Measurements from ENCODE around the gene METRNL. TPM values are rescaled to one million over a fixed set of nuclear protein-coding genes. Genes with fewer than 3 reads are reported as not detected.
"Not testable (repeated sequence)": the region's sequence is repeated elsewhere in the genome, so short reads cannot be mapped to it uniquely, and the experiment has no call there.

Gene METRNL
- total and polyA plus RNA-seq, 5 donors from 2014 or later = 0.47 to 22.7 (median 0.84) TPM

DNA sequence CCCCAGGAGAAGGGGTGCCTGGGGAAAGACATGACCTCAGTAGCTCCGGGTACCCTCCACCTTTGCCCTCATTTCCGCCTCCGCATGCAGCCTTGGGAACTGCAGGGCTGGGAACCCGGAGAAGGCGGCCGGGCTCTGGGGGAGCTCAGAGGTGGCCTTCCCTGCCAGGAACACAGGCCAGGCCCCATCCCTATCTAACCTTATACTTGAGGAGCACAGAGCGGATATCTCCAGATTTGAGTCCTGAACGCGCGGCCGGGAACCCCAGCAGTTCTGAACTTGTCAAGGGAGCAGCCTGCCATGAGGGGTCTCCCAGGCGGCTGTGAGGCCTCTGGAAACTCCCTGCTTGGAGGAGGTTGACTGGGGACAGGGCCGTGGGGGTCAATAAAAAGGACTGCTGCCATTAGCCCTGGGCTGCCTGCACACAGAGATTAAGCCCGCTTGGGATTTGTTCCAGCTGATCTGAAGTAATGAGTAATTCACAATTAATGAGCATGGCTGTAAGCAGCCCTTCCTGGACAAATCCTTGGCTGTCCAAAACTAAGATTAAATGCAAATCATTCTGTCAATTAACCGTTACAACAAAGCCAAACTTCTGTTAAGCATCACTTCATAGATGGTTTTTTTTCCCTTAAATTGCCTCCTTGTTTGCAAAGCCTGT is 26.3 kb upstream of the METRNL start:
- ATAC-seq (ENCODE audit: low read depth in 2 of 2) = no peak
- H3K4me1 ChIP-seq (ENCODE audit: control insufficient read depth, insufficient read depth, low read length, poor library complexity, severe bottlenecking) = peaks cover 28% of the 10 kb centered on the region
- Mint-ChIP-seq H3K36me3 (no peaks in the 10 kb centered on the region), H3K9me3 (no peaks in the 10 kb centered on the region), H3K27me3 (peaks cover under 1% of the 10 kb centered on the region), H3K27ac (peak overlapping the region; percentile 60 to 91 (median 88)), H3K4me1 (peaks cover 9 to 48% (median 19%) of the 10 kb centered on the region in 4 donors), H3K4me3 (peak overlapping the region in 3 of 4 donors; percentile 27 to 57 (median 45))
- no peak overlapping the region for H3K4me3 ChIP-seq (ENCODE audit: low read depth, low read length)
- DNase-seq = no peak
- peak overlapping the region; percentile 43 for H3K27ac ChIP-seq (ENCODE audit: insufficient read depth, low read length, poor library complexity, severe bottlenecking)
- no peaks in the 10 kb centered on the region for H3K27me3 ChIP-seq (ENCODE audit: control insufficient read depth, insufficient read depth, low read length)
- no peaks in the 10 kb centered on the region for H3K9me3 ChIP-seq (ENCODE audit: control insufficient read depth in 2 of 2, low read length in 2 of 2)
- no peaks in the 10 kb centered on the region for H3K36me3 ChIP-seq (ENCODE audit: control insufficient read depth, insufficient read depth, low read length)

DNA sequence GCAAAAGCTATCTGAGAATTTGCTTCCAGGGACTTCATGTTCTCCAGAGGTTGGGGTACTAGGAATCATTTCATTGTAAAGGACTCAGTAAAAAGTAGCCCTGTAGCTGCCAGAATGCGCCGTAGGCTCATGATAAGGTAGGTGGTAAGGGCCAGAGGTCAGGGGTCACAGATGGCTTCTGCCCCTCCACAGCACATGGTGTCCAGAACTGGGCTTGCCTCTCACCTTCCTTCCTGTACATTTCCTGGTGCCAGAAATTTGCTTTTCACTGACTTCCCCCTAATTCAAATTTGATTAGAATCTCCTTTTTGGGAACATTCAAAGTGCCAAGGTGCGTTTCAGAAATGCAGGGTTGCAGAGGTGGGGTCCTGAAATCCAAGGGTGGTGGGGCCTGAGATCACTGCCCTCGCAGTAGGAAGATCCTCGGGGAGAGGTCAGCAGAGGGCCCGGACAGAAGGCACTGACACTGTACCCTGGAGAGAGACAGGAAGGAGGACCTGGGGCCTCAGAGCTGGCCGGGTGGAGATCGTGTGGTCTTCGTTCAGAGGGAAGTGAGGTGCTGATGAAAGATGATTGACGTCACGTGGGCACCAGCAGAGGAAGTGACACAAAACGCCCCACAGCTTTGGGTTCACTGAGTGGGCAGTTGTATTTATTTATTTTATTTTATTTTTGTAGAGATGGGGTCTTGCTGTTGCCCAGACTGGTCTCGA is 25.5 kb upstream of the METRNL start:
- ATAC-seq (ENCODE audit: low read depth in 2 of 2) = no peak
- H3K27ac Mint-ChIP-seq = peak overlapping the region; percentile 88 to 95 (median 91)
- Histone ChIP-seq H3K27ac (ENCODE audit: insufficient read depth, low read length, poor library complexity, severe bottlenecking) (peak overlapping the region; percentile 43), H3K36me3 (ENCODE audit: control insufficient read depth, insufficient read depth, low read length) (no peaks in the 10 kb centered on the region), H3K4me1 (ENCODE audit: control insufficient read depth, insufficient read depth, low read length, poor library complexity, severe bottlenecking) (peaks cover 22% of the 10 kb centered on the region), H3K4me3 (ENCODE audit: low read depth, low read length) (no peak overlapping the region), H3K27me3 (ENCODE audit: control insufficient read depth, insufficient read depth, low read length) (no peaks in the 10 kb centered on the region), H3K9me3 (ENCODE audit: control insufficient read depth in 2 of 2, low read length in 2 of 2) (no peaks in the 10 kb centered on the region)
- H3K27me3 Mint-ChIP-seq = peaks cover 4% of the 10 kb centered on the region
- DNase-seq = peak in 1 of 3 donors; percentile 74
- no peaks in the 10 kb centered on the region for H3K36me3 Mint-ChIP-seq
- H3K4me3 Mint-ChIP-seq = peak overlapping the region; percentile 22 to 57 (median 36)
- H3K4me1 Mint-ChIP-seq = peaks cover 5 to 41% (median 15%) of the 10 kb centered on the region in 4 donors
- no peaks in the 10 kb centered on the region for H3K9me3 Mint-ChIP-seq

GRCh38 chr17:83054518-83055125 is 24.8 kb upstream of the METRNL start:
- H3K27ac ChIP-seq (ENCODE audit: insufficient read depth, low read length, poor library complexity, severe bottlenecking) = peak overlapping the region; percentile 43
- H3K36me3 Mint-ChIP-seq = no peaks in the 10 kb centered on the region
- H3K4me3 Mint-ChIP-seq = peak overlapping the region in 1 of 4 donors; percentile 45
- H3K27me3 Mint-ChIP-seq = peaks cover 4% of the 10 kb centered on the region
- no peak for ATAC-seq (ENCODE audit: low read depth in 2 of 2)
- no peaks in the 10 kb centered on the region for H3K9me3 ChIP-seq (ENCODE audit: control insufficient read depth in 2 of 2, low read length in 2 of 2)
- H3K4me1 ChIP-seq (ENCODE audit: control insufficient read depth, insufficient read depth, low read length, poor library complexity, severe bottlenecking) = peaks cover 20% of the 10 kb centered on the region
- H3K9me3 Mint-ChIP-seq = no peaks in the 10 kb centered on the region
- peak overlapping the region in 2 of 3 donors; percentile 82 to 91 for H3K27ac Mint-ChIP-seq
- H3K27me3 ChIP-seq (ENCODE audit: control insufficient read depth, insufficient read depth, low read length) = no peaks in the 10 kb centered on the region
- H3K4me1 Mint-ChIP-seq = peaks cover 5 to 33% (median 13%) of the 10 kb centered on the region in 4 donors
- H3K4me3 ChIP-seq (ENCODE audit: low read depth, low read length) = no peak overlapping the region
- DNase-seq = no peak
- H3K36me3 ChIP-seq (ENCODE audit: control insufficient read depth, insufficient read depth, low read length) = no peaks in the 10 kb centered on the region

DNA sequence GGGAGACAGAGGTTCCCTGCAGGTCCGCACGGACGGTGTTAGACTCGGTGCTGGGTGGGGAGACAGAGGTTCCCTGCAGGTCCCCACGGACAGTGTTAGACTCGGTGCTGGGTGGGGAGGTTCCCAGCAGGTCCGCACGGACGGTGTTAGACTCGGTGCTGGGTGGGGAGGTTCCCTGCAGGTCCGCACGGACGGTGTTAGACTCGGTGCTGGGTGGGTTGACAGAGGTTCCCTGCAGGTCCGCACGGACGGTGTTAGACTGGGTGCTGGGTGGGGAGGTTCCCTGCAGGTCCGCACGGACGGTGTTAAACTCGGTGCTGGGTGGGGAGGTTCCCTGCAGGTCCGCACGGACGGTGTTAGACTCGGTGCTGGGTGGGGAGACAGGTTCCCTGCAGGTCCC is 24.2 kb upstream of the METRNL start:
- H3K27ac Mint-ChIP-seq; H3K4me3 ChIP-seq (ENCODE audit: low read depth, low read length); ATAC-seq (ENCODE audit: low read depth in 2 of 2); H3K36me3 ChIP-seq (ENCODE audit: control insufficient read depth, insufficient read depth, low read length); H3K9me3 ChIP-seq (ENCODE audit: control insufficient read depth in 2 of 2, low read length in 2 of 2); H3K27me3 ChIP-seq (ENCODE audit: control insufficient read depth, insufficient read depth, low read length); H3K27ac ChIP-seq (ENCODE audit: insufficient read depth, low read length, poor library complexity, severe bottlenecking); DNase-seq; H3K27me3 Mint-ChIP-seq; H3K36me3 Mint-ChIP-seq; H3K9me3 Mint-ChIP-seq; H3K4me3 Mint-ChIP-seq: not testable (repeated sequence)
- H3K4me1 ChIP-seq (ENCODE audit: control insufficient read depth, insufficient read depth, low read length, poor library complexity, severe bottlenecking) = peaks cover 20% of the 10 kb centered on the region
- H3K4me1 Mint-ChIP-seq = peaks cover 5 to 30% (median 12%) of the 10 kb centered on the region in 4 donors

- Mint-ChIP-seq H3K4me3 (no peak overlapping the region), H3K36me3 (no peaks in the 10 kb centered on the region), H3K4me1 (peaks cover 5 to 24% (median 8%) of the 10 kb centered on the region in 4 donors), H3K27me3 (peaks cover 4% of the 10 kb centered on the region), H3K27ac (no peak overlapping the region), H3K9me3 (no peaks in the 10 kb centered on the region)
- H3K36me3 ChIP-seq (ENCODE audit: control insufficient read depth, insufficient read depth, low read length) = no peaks in the 10 kb centered on the region
- H3K9me3 ChIP-seq (ENCODE audit: control insufficient read depth in 2 of 2, low read length in 2 of 2) = no peaks in the 10 kb centered on the region
- no peak overlapping the region for H3K27ac ChIP-seq (ENCODE audit: insufficient read depth, low read length, poor library complexity, severe bottlenecking)
- DNase-seq (no peak), ATAC-seq (ENCODE audit: low read depth in 2 of 2) (no peak)
- no peaks in the 10 kb centered on the region for H3K27me3 ChIP-seq (ENCODE audit: control insufficient read depth, insufficient read depth, low read length)
- peaks cover 16% of the 10 kb centered on the region for H3K4me1 ChIP-seq (ENCODE audit: control insufficient read depth, insufficient read depth, low read length, poor library complexity, severe bottlenecking)
- no peak overlapping the region for H3K4me3 ChIP-seq (ENCODE audit: low read depth, low read length)
Measured at GRCh38 chr17:83055911-83056582, 23.4 kb upstream of the METRNL start.

- H3K36me3 Mint-ChIP-seq = no peaks in the 10 kb centered on the region
- Histone ChIP-seq H3K4me1 (ENCODE audit: control insufficient read depth, insufficient read depth, low read length, poor library complexity, severe bottlenecking) (peaks cover 16% of the 10 kb centered on the region), H3K27me3 (ENCODE audit: control insufficient read depth, insufficient read depth, low read length) (no peaks in the 10 kb centered on the region), H3K36me3 (ENCODE audit: control insufficient read depth, insufficient read depth, low read length) (no peaks in the 10 kb centered on the region), H3K27ac (ENCODE audit: insufficient read depth, low read length, poor library complexity, severe bottlenecking) (no peak overlapping the region), H3K9me3 (ENCODE audit: control insufficient read depth in 2 of 2, low read length in 2 of 2) (no peaks in the 10 kb centered on the region), H3K4me3 (ENCODE audit: low read depth, low read length) (no peak overlapping the region)
- no peak overlapping the region for H3K4me3 Mint-ChIP-seq
- H3K9me3 Mint-ChIP-seq = no peaks in the 10 kb centered on the region
- ATAC-seq (ENCODE audit: low read depth in 2 of 2) (no peak), DNase-seq (no peak)
- H3K27me3 Mint-ChIP-seq = peaks cover 7% of the 10 kb centered on the region
- H3K4me1 Mint-ChIP-seq = peaks cover 5 to 21% (median 8%) of the 10 kb centered on the region in 4 donors
- no peak overlapping the region for H3K27ac Mint-ChIP-seq
Measured at GRCh38 chr17:83056583-83057396, 22.6 kb upstream of the METRNL start.

- Mint-ChIP-seq H3K9me3 (no peaks in the 10 kb centered on the region), H3K27me3 (peaks cover 7% of the 10 kb centered on the region), H3K27ac (no peak overlapping the region), H3K4me3 (no peak overlapping the region), H3K4me1 (peaks cover 5 to 19% (median 8%) of the 10 kb centered on the region in 4 donors), H3K36me3 (no peaks in the 10 kb centered on the region)
- DNase-seq (no peak), ATAC-seq (ENCODE audit: low read depth in 2 of 2) (no peak)
- Histone ChIP-seq H3K27ac (ENCODE audit: insufficient read depth, low read length, poor library complexity, severe bottlenecking) (no peak overlapping the region), H3K36me3 (ENCODE audit: control insufficient read depth, insufficient read depth, low read length) (no peaks in the 10 kb centered on the region), H3K9me3 (ENCODE audit: control insufficient read depth in 2 of 2, low read length in 2 of 2) (no peaks in the 10 kb centered on the region), H3K4me3 (ENCODE audit: low read depth, low read length) (no peak overlapping the region), H3K27me3 (ENCODE audit: control insufficient read depth, insufficient read depth, low read length) (no peaks in the 10 kb centered on the region), H3K4me1 (ENCODE audit: control insufficient read depth, insufficient read depth, low read length, poor library complexity, severe bottlenecking) (peaks cover 10% of the 10 kb centered on the region)
Measured at GRCh38 chr17:83057397-83057761, 22.0 kb upstream of the METRNL start.
